ENCODE data around the gene DPYD. TPM values are rescaled to one million over a fixed set of nuclear protein-coding genes. Genes with fewer than 3 reads are reported as not detected.

The DPYD gene
- total RNA-seq, 2 donors from 2014 or later, result 4.9 to 11.7 TPM

DNA sequence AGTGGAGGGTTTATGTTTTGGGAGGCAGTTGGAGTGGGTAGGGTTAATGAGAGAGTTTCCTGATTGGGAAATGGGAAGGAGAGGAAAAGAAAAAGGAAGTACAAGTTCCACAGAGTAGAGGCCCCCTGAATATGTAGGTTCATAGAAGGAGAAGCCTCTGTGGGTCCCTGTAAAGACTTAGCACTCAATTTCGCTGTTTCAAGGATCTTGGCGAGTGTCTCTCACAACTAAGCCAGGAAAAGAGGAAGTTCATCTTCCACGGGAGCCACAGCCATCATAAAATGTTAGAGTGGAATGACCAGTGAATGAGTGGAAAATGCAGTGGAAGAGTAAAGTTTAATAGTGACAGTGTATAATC lies 17.4 kb upstream of the DPYD start:
- TF ChIP-seq, protein P1, sequence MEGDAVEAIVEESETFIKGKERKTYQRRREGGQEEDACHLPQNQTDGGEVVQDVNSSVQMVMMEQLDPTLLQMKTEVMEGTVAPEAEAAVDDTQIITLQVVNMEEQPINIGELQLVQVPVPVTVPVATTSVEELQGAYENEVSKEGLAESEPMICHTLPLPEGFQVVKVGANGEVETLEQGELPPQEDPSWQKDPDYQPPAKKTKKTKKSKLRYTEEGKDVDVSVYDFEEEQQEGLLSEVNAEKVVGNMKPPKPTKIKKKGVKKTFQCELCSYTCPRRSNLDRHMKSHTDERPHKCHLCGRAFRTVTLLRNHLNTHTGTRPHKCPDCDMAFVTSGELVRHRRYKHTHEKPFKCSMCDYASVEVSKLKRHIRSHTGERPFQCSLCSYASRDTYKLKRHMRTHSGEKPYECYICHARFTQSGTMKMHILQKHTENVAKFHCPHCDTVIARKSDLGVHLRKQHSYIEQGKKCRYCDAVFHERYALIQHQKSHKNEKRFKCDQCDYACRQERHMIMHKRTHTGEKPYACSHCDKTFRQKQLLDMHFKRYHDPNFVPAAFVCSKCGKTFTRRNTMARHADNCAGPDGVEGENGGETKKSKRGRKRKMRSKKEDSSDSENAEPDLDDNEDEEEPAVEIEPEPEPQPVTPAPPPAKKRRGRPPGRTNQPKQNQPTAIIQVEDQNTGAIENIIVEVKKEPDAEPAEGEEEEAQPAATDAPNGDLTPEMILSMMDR (IDR thresholded peaks at IDR 0.05), result no peak
- H3K9ac ChIP-seq (ENCODE audit: low read depth in 2 of 2, low read length in 2 of 2), result no peak overlapping the region
- H3K4me3 ChIP-seq, result no peak overlapping the region
- DNase-seq, result no peak
- no peaks in the 10 kb centered on the region for H3K36me3 ChIP-seq
- H3K9me3 ChIP-seq, result no peaks in the 10 kb centered on the region
- no peak overlapping the region for H3K27ac ChIP-seq
- H3K27me3 ChIP-seq, result no peaks in the 10 kb centered on the region
- intact Hi-C loops (cut with DNase I), result no loop called here
- no peaks in the 10 kb centered on the region for H3K4me1 ChIP-seq

DNA sequence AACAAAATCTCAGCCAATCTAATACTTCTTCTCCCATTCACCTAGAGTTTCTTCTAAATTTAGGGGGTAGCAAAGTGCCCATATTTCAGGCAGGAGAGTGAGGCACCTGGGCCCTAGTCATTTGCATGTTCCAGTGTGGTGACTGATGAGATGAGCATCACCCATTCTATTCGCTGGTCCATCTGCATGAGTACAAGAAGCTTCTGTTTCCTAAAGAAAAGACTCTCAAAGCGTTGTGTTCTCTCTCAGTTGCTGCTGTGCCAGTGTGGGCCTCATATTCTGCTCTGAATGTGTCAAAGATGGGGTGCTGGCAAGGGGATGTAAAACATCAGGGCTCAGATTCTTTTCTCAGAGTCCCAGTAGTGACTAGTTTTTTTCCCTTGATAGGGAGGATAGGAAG lies 16.1 kb upstream of the DPYD start:
- H3K9me3 ChIP-seq, result no peaks in the 10 kb centered on the region
- H3K4me3 ChIP-seq, result no peak overlapping the region
- no peak for DNase-seq
- intact Hi-C loops (cut with DNase I), result no loop called here
- H3K9ac ChIP-seq (ENCODE audit: low read depth in 2 of 2, low read length in 2 of 2), result no peak overlapping the region
- H3K27ac ChIP-seq, result no peak overlapping the region
- H3K4me1 ChIP-seq, result no peaks in the 10 kb centered on the region
- no peaks in the 10 kb centered on the region for H3K36me3 ChIP-seq
- TF ChIP-seq, protein P1 (IDR thresholded peaks at IDR 0.05), result no peak
- no peaks in the 10 kb centered on the region for H3K27me3 ChIP-seq

DNA sequence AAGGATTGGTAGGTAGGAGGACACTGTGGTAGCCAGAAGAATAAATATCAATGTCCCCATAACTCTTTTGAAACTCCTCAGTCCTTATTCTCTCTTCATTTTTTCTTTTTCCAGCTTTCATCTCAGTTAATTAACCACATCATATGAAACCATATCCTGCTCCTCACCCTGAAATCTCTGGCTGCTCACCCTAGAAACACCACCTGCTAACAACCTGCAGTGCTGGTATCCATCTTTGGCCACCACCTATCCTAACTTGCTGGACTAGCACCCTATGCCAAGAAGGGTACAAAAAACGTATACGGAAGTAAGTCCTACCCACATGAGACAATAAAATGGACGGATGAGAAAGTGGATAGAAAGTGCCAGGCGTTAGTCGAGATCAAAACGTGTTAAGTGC lies 13.7 kb upstream of the DPYD start:
- Histone ChIP-seq H3K4me1 (no peaks in the 10 kb centered on the region), H3K9ac (ENCODE audit: low read depth in 2 of 2, low read length in 2 of 2) (no peak overlapping the region), H3K36me3 (no peaks in the 10 kb centered on the region), H3K27me3 (no peaks in the 10 kb centered on the region), H3K9me3 (no peaks in the 10 kb centered on the region), H3K27ac (no peak overlapping the region), H3K4me3 (no peak overlapping the region)
- intact Hi-C loops (cut with DNase I), result no loop called here
- TF ChIP-seq, protein P1 (IDR thresholded peaks at IDR 0.05), result no peak
- no peak for DNase-seq

DNA sequence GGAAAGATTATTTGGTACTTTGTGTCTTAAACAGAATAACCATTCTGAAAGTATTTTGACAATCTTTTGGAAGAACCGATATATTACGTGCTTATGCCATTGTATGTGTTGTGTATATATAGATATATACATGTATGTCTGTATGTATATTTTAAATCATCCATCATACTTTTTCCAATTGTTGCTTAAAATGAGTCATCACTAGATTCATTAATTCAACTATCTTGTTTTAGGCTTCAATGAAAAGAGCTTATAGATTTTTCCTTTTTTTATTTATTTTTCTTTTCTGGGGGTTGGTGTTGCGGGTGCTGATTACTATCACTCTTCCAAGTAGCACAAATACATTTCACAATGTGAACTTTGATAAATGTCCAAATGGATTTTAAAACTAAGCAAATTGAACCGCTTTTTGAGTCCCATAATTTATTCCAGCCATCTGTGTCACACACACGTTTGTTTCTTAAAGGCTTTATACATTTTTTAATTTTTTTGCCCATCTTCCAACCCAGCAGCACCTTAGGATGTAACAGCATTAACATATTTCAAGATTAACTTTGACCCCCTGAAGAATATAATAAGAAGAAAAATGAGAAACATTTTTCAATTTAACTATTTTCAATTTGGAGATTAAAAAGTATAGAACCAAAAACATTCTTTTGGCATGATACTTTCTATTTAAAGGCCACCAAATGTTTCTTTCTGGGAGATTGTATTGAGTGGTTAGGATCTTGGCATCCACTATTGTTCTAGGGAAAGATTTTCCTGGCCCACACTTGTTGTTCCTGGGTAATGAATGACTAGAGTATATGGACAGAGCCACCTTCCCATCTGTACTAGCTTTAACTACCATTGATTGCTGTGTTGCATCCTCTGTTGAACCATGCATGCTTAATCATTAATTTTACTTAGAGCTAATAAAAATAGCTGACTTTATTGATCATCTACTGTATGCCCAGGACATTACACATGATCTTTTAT lies 9.3 kb upstream of the DPYD start:
- Histone ChIP-seq H3K9me3 (no peaks in the 10 kb centered on the region), H3K9ac (ENCODE audit: low read depth in 2 of 2, low read length in 2 of 2) (no peak overlapping the region), H3K4me3 (no peak overlapping the region), H3K4me1 (no peaks in the 10 kb centered on the region), H3K27ac (no peak overlapping the region), H3K36me3 (no peaks in the 10 kb centered on the region), H3K27me3 (no peaks in the 10 kb centered on the region)
- intact Hi-C loops (cut with DNase I), result no loop called here
- TF ChIP-seq, protein P1 (IDR thresholded peaks at IDR 0.05), result no peak
- DNase-seq, result no peak

DNA sequence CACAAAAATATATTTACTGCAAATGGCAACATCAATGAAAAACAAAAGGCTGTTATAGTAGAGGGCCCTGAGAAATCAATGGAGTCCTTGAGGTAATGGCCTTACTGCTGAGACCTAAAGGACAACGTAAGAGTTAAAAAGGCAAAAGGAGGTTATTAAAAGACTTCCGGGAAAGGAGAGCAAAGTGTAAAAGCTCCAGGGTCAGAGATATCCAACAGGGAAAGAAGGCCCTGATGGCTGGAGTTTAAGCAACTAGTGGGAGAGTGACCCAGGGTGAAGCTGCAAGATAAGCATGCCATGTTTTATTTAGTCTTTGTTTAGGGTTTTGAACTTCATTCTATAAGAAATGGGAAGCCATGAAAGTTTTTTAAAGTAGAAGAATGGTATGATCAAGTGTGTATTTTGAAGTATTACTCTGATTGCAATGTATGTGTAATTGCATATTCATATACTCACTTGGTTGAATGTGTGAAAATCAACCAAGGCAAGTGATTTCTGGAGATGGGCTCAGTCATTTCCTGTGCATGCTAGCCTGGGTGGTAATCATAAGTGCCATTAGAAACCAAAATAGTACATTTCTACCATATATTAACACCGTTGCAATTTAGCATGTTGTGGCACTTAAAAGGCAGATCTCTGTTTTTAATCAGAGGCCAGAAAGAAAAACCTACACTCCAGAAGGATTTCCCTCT lies 5.3 kb upstream of the DPYD start:
- TF ChIP-seq, protein P1 (IDR thresholded peaks at IDR 0.05), result no peak
- no peak for DNase-seq
- H3K36me3 ChIP-seq, result no peaks in the 10 kb centered on the region
- H3K4me3 ChIP-seq, result no peak overlapping the region
- no peaks in the 10 kb centered on the region for H3K9me3 ChIP-seq
- no peaks in the 10 kb centered on the region for H3K4me1 ChIP-seq
- H3K9ac ChIP-seq (ENCODE audit: low read depth in 2 of 2, low read length in 2 of 2), result no peak overlapping the region
- intact Hi-C loops (cut with DNase I), result no loop called here
- H3K27ac ChIP-seq, result no peak overlapping the region
- no peaks in the 10 kb centered on the region for H3K27me3 ChIP-seq

All from colonic mucosa (tissue), 4 donors.